ENCODE measurements around the gene FLYWCH2. TPM values are rescaled to one million over a fixed set of nuclear protein-coding genes. Genes with fewer than 3 reads are reported as not detected.
A peak's percentile ranks its signal among the peaks of the same experiment; 100 is the strongest.

The FLYWCH2 gene
- total RNA-seq, 1 experiment from 2014 or later, result 24.4 TPM

- H3K27me3 Mint-ChIP-seq (ENCODE audit: insufficient read depth, unreplicated experiment), result no peaks in the 10 kb centered on the region
- no peaks in the 10 kb centered on the region for H3K9me3 Mint-ChIP-seq (ENCODE audit: unreplicated experiment)
- no peak overlapping the region for H3K4me3 Mint-ChIP-seq (ENCODE audit: unreplicated experiment)
- ChIA-PET POLR2A (interaction anchor here (1.5 kb wide), 1 partner anchor 9 kb away, joined by 3 read pairs; no protein-coding TSS in a partner anchor), CTCF (no interaction called here)
- BruUV-seq (replicated peaks), result no TSS peak
- peaks cover 12% of the 10 kb centered on the region for H3K4me1 Mint-ChIP-seq (ENCODE audit: insufficient read depth, unreplicated experiment)
- intact Hi-C loops (cut with micrococcal nuclease), result loop anchor here (5.0 kb wide), 1 partner anchor 57 kb away; the partner anchor contains the start of gene PKMYT1
- DNase-seq (ENCODE audit: unreplicated experiment), result no peak
- no peak for TF ChIP-seq CTCF (IDR thresholded peaks at IDR 0.05; ENCODE audit: unreplicated experiment)
- H3K36me3 Mint-ChIP-seq (ENCODE audit: insufficient read depth, unreplicated experiment), result peaks cover 47% of the 10 kb centered on the region
- H3K27ac Mint-ChIP-seq (ENCODE audit: low read depth, unreplicated experiment), result no peak overlapping the region
Measured at GRCh38 chr16:2924901-2925755, 42.1 kb downstream of the FLYWCH2 start.

GRCh38 chr16:2925951-2926649, 43.1 kb downstream of the FLYWCH2 start:
- H3K27ac Mint-ChIP-seq (ENCODE audit: low read depth, unreplicated experiment), result no peak overlapping the region
- ChIA-PET POLR2A (interaction anchor here (1.0 to 1.2 kb wide), 3 partner anchors 10 to 20 kb away, joined by 3 to 6 read pairs (median 5); partner anchors contain the start of gene FLYWCH1), CTCF (interaction anchor here (1.2 to 2.8 kb wide), 18 partner anchors 9 to 58 kb away, joined by 4 to 26 read pairs (median 5); partner anchors contain the start of gene FLYWCH1)
- peaks cover 12% of the 10 kb centered on the region for H3K4me1 Mint-ChIP-seq (ENCODE audit: insufficient read depth, unreplicated experiment)
- no peak overlapping the region for H3K4me3 Mint-ChIP-seq (ENCODE audit: unreplicated experiment)
- intact Hi-C loops (cut with micrococcal nuclease), result loop anchor here (2.0 to 5.0 kb wide), 3 partner anchors 21 to 56 kb away; partner anchors contain the start of gene PKMYT1
- no peaks in the 10 kb centered on the region for H3K27me3 Mint-ChIP-seq (ENCODE audit: insufficient read depth, unreplicated experiment)
- no peak for TF ChIP-seq CTCF (IDR thresholded peaks at IDR 0.05; ENCODE audit: unreplicated experiment)
- H3K36me3 Mint-ChIP-seq (ENCODE audit: insufficient read depth, unreplicated experiment), result peaks cover 39% of the 10 kb centered on the region
- DNase-seq (ENCODE audit: unreplicated experiment), result no peak
- no peaks in the 10 kb centered on the region for H3K9me3 Mint-ChIP-seq (ENCODE audit: unreplicated experiment)
- no TSS peak for BruUV-seq (replicated peaks)

GRCh38 chr16:2926650-2926999, 43.6 kb downstream of the FLYWCH2 start:
- CTCF ChIA-PET, result interaction anchor here (1.2 to 2.8 kb wide), 18 partner anchors 9 to 58 kb away, joined by 4 to 26 read pairs (median 5); partner anchors contain the start of gene FLYWCH1
- Mint-ChIP-seq H3K27me3 (ENCODE audit: insufficient read depth, unreplicated experiment) (no peaks in the 10 kb centered on the region), H3K4me3 (ENCODE audit: unreplicated experiment) (no peak overlapping the region), H3K4me1 (ENCODE audit: insufficient read depth, unreplicated experiment) (peaks cover 12% of the 10 kb centered on the region), H3K36me3 (ENCODE audit: insufficient read depth, unreplicated experiment) (peaks cover 39% of the 10 kb centered on the region), H3K9me3 (ENCODE audit: unreplicated experiment) (no peaks in the 10 kb centered on the region), H3K27ac (ENCODE audit: low read depth, unreplicated experiment) (peak overlapping the region; percentile 48)
- no TSS peak for BruUV-seq (replicated peaks)
- DNase-seq (ENCODE audit: unreplicated experiment), result no peak
- POLR2A ChIA-PET, result interaction anchor here (0.7 to 1.3 kb wide), 8 partner anchors 10 to 244 kb away, joined by 3 to 6 read pairs (median 4); partner anchors contain the start of genes FLYWCH1 and KCTD5
- TF ChIP-seq CTCF (IDR thresholded peaks at IDR 0.05; ENCODE audit: unreplicated experiment), result no peak
- intact Hi-C loops (cut with micrococcal nuclease), result loop anchor here (2.0 to 5.0 kb wide), 3 partner anchors 22 to 56 kb away; partner anchors contain the start of gene PKMYT1
